NB4 (cell line): ENCODE data around the gene STAT1.
A peak's percentile ranks its signal among the peaks of the same experiment; 100 is the strongest.
"Not testable (repeated sequence)": the region's sequence is repeated elsewhere in the genome, so short reads cannot be mapped to it uniquely, and the experiment has no call there.

Experiments used
- DNase-seq: peaks from one replicate; pipeline ENCODE4 v3.0.0; 2010; ENCODE audit warnings: low read depth
- H3K4me3 ChIP-seq: one replicate; pipeline ENCODE4 v1.5.1; 2011; ENCODE audit warnings: mild to moderate bottlenecking, low read depth, low read length, moderate library complexity
- CTCF ChIP-seq: IDR thresholded peaks from one replicate; pipeline ENCODE4 v1.5.1; 2012; ENCODE audit warnings: low read depth, low read length
- MAX ChIP-seq: IDR thresholded peaks from 2 replicates; pipeline ENCODE4 v1.6.1; 2011; ENCODE audit warnings: low read depth, low read length
- MYC ChIP-seq: IDR thresholded peaks from 2 replicates; pipeline ENCODE4 v1.6.1; 2011; ENCODE audit warnings: low read depth, low read length
- POLR2A ChIP-seq: IDR thresholded peaks from 2 replicates; pipeline ENCODE4 v1.6.1; 2011; ENCODE audit warnings: mild to moderate bottlenecking; ENCODE audit not compliant: insufficient read length; ENCODE audit errors: extremely low read depth

Gene STAT1

GRCh38 chr2:190997526-190998113 lies 16.4 kb downstream of the STAT1 start:
- TF ChIP-seq CTCF (no peak), MAX (no peak), POLR2A (no peak), MYC (no peak)
- no peak overlapping the region for H3K4me3 ChIP-seq
- no peak for DNase-seq

GRCh38 chr2:190996947-190997346 lies 17.0 kb downstream of the STAT1 start:
- TF ChIP-seq CTCF, result no peak
- no peak for TF ChIP-seq MAX
- no peak for TF ChIP-seq MYC
- TF ChIP-seq POLR2A, result no peak
- H3K4me3 ChIP-seq, result no peak overlapping the region
- DNase-seq, result peak; percentile 56

- H3K4me3 ChIP-seq, result no peak overlapping the region
- DNase-seq, result peak; percentile 70
- no peak for TF ChIP-seq MAX
- no peak for TF ChIP-seq MYC
- TF ChIP-seq CTCF, result peak; percentile 78
- no peak for TF ChIP-seq POLR2A
Measured at GRCh38 chr2:190996338-190996946, 17.5 kb downstream of the STAT1 start.

- DNase-seq, H3K4me3 ChIP-seq: not testable (repeated sequence)
Measured at GRCh38 chr2:190995315-190995714, 18.7 kb downstream of the STAT1 start.

- H3K4me3 ChIP-seq, result no peak overlapping the region
- TF ChIP-seq MYC, result no peak
- no peak for TF ChIP-seq CTCF
- TF ChIP-seq POLR2A, result no peak
- TF ChIP-seq MAX, result no peak
- no peak for DNase-seq
Measured at GRCh38 chr2:190994148-190994547, 19.8 kb downstream of the STAT1 start.

GRCh38 chr2:190993292-190993643 lies 20.7 kb downstream of the STAT1 start:
- TF ChIP-seq MAX (no peak), MYC (no peak), POLR2A (no peak), CTCF (no peak)
- no peak overlapping the region for H3K4me3 ChIP-seq
- DNase-seq, result no peak
